ENCODE measurements around the gene SEMA4B. TPM values are rescaled to one million over a fixed set of nuclear protein-coding genes. Genes with fewer than 3 reads are reported as not detected.

SEMA4B gene
- total RNA-seq, 2 donors from 2014 or later, result 17.3 to 49.1 TPM

DNA sequence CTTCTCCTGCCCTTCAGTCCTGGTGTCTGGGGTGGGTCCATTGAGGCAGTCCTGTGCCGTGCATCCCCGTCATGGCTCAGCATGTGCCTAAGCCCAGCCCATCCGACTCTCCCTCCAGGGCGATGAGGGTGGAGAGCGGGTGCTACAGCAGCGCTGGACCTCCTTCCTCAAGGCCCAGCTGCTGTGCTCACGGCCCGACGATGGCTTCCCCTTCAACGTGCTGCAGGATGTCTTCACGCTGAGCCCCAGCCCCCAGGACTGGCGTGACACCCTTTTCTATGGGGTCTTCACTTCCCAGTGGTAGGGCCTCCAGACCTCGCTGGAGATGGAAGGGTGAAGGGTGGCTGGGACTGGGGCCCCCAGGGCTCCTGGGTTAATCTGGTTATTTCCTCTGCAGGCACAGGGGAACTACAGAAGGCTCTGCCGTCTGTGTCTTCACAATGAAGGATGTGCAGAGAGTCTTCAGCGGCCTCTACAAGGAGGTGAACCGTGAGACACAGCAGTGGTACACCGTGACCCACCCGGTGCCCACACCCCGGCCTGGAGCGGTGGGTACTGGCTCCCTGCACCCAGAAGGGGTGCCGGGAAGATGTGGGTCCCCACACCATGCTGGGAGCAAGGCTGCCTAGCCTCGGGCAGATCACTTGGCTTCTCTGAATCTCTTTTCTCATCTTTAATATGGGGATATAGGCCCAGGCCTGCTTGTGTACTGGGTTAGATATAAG lies 22.5 kb downstream of the SEMA4B start:
- Mint-ChIP-seq H3K27me3 (no peaks in the 10 kb centered on the region), H3K27ac (no peak overlapping the region), H3K36me3 (ENCODE audit: low read depth) (peaks cover 48% of the 10 kb centered on the region), H3K9me3 (no peaks in the 10 kb centered on the region), H3K4me1 (peaks cover 7% of the 10 kb centered on the region), H3K4me3 (no peak overlapping the region)
- no peak for ATAC-seq (replicated peaks)

DNA sequence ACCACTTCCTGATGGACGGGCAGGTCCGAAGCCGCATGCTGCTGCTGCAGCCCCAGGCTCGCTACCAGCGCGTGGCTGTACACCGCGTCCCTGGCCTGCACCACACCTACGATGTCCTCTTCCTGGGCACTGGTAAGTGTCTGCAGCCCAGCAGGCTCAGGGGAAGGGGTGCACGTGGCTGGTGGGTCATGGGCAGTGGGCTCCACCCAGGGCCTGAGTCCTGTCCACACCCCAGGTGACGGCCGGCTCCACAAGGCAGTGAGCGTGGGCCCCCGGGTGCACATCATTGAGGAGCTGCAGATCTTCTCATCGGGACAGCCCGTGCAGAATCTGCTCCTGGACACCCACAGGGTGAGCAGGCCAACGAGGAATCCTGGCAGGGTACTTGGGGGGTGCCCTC lies 23.9 kb downstream of the SEMA4B start:
- Mint-ChIP-seq H3K9me3 (no peaks in the 10 kb centered on the region), H3K4me1 (no peaks in the 10 kb centered on the region)

DNA sequence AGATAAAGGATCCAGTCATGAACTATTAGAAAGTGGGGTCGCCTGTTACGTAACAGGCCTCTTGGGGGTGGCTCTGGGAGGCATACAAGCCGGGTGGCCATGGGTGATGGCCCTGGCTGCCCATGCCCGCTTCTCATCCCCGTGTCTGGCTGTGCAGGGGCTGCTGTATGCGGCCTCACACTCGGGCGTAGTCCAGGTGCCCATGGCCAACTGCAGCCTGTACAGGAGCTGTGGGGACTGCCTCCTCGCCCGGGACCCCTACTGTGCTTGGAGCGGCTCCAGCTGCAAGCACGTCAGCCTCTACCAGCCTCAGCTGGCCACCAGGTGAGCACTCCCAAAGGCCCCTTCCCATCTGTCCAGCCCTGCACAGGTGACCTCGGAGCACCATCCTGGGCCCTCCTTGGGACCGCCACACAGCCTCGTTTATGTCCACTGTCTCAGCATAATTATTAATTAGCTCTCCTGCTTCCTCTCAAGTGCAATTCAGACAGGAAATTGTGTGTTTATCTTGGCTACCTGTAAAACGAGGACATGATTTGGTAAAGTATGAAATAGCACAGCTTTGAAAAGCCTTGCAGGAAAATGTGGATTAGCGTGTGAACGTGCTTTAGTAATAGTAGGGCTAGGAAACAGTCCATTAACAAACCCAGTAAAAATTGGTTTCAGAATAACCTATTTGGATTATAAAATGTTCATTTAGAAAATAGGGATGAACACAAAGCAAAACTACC lies 24.5 kb downstream of the SEMA4B start:
- H3K9me3 Mint-ChIP-seq, result no peaks in the 10 kb centered on the region
- H3K4me1 Mint-ChIP-seq, result no peaks in the 10 kb centered on the region
- no peak for ATAC-seq (replicated peaks)
- H3K27me3 Mint-ChIP-seq, result no peaks in the 10 kb centered on the region
- peak overlapping the region; percentile 68 for H3K27ac Mint-ChIP-seq
- H3K36me3 Mint-ChIP-seq (ENCODE audit: low read depth), result peaks cover 60% of the 10 kb centered on the region
- H3K4me3 Mint-ChIP-seq, result no peak overlapping the region

More for the DNA sequence above, 23.9 kb downstream of the SEMA4B start:
- H3K4me3 Mint-ChIP-seq, result no peak overlapping the region
- H3K36me3 Mint-ChIP-seq (ENCODE audit: low read depth), result peaks cover 54% of the 10 kb centered on the region
- H3K27me3 Mint-ChIP-seq, result no peaks in the 10 kb centered on the region
- H3K27ac Mint-ChIP-seq, result no peak overlapping the region
- ATAC-seq (replicated peaks), result no peak

DNA sequence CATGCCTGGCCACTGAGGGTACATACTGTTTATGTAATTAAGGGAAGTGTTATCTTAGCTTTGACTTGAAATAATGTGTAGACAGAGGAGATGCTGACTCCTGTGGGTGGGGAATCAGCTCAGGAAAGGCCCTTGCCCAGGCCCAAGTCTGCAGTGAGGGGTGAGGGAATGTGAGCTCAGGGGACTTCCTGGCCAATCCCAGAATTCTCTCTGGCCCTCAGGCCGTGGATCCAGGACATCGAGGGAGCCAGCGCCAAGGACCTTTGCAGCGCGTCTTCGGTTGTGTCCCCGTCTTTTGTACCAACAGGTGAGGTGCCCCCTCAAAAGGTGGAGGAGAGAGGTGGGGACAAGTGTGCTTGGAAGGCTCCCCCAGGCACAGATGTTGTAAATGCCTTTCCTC lies 26.2 kb downstream of the SEMA4B start:
- no peak overlapping the region for H3K27ac Mint-ChIP-seq

DNA sequence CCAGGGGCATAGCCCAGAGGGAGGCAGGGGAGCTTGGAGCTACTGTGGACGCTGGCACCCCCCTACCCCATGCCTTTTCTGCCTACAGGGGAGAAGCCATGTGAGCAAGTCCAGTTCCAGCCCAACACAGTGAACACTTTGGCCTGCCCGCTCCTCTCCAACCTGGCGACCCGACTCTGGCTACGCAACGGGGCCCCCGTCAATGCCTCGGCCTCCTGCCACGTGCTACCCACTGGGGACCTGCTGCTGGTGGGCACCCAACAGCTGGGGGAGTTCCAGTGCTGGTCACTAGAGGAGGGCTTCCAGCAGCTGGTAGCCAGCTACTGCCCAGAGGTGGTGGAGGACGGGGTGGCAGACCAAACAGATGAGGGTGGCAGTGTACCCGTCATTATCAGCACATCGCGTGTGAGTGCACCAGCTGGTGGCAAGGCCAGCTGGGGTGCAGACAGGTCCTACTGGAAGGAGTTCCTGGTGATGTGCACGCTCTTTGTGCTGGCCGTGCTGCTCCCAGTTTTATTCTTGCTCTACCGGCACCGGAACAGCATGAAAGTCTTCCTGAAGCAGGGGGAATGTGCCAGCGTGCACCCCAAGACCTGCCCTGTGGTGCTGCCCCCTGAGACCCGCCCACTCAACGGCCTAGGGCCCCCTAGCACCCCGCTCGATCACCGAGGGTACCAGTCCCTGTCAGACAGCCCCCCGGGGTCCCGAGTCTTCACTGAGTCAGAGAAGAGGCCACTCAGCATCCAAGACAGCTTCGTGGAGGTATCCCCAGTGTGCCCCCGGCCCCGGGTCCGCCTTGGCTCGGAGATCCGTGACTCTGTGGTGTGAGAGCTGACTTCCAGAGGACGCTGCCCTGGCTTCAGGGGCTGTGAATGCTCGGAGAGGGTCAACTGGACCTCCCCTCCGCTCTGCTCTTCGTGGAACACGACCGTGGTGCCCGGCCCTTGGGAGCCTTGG lies 27.0 kb downstream of the SEMA4B start:
- Mint-ChIP-seq H3K27me3 (no peaks in the 10 kb centered on the region), H3K27ac (no peak overlapping the region), H3K4me3 (no peak overlapping the region), H3K9me3 (no peaks in the 10 kb centered on the region), H3K36me3 (ENCODE audit: low read depth) (peaks cover 85% of the 10 kb centered on the region), H3K4me1 (peaks cover 14% of the 10 kb centered on the region)
- ATAC-seq (replicated peaks), result no peak

More for the DNA sequence above, 26.2 kb downstream of the SEMA4B start:
- Mint-ChIP-seq H3K36me3 (ENCODE audit: low read depth) (peaks cover 77% of the 10 kb centered on the region), H3K4me1 (peaks cover 12% of the 10 kb centered on the region), H3K9me3 (no peaks in the 10 kb centered on the region), H3K27me3 (no peaks in the 10 kb centered on the region), H3K4me3 (no peak overlapping the region)
- no peak for ATAC-seq (replicated peaks)

DNA sequence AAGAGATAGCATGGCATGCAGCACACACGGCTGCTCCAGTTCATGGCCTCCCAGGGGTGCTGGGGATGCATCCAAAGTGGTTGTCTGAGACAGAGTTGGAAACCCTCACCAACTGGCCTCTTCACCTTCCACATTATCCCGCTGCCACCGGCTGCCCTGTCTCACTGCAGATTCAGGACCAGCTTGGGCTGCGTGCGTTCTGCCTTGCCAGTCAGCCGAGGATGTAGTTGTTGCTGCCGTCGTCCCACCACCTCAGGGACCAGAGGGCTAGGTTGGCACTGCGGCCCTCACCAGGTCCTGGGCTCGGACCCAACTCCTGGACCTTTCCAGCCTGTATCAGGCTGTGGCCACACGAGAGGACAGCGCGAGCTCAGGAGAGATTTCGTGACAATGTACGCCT lies 27.8 kb downstream of the SEMA4B start:
- H3K36me3 Mint-ChIP-seq (ENCODE audit: low read depth), result peaks cover 77% of the 10 kb centered on the region
- peak overlapping the region; percentile 90 for H3K27ac Mint-ChIP-seq
- H3K4me3 Mint-ChIP-seq, result no peak overlapping the region
- H3K4me1 Mint-ChIP-seq, result peaks cover 14% of the 10 kb centered on the region
- ATAC-seq (replicated peaks), result no peak
- H3K9me3 Mint-ChIP-seq, result no peaks in the 10 kb centered on the region
- H3K27me3 Mint-ChIP-seq, result no peaks in the 10 kb centered on the region

DNA sequence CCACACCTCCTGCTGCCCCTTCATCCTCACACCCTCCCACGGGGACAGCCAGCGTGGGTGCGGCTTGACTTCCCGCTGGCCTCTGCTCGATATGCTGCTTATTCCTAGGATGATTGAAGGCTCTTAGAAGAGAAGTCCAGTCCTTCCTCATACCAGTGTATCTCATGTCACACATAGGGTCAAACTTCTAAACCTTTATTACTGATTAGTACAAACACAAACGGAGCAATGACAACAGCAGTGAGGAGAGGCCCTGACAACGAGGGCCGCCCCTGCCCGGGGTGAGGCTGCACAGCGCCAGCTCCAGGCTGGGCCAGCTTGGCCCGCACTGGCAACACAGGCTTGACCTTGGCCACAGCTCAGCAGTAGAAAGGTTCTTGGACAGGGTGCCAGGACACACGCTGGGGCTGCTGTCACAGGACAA lies 29.0 kb downstream of the SEMA4B start:
- H3K27ac Mint-ChIP-seq, result peak overlapping the region; percentile 90
- H3K4me1 Mint-ChIP-seq, result peaks cover 14% of the 10 kb centered on the region
- peaks cover 66% of the 10 kb centered on the region for H3K36me3 Mint-ChIP-seq (ENCODE audit: low read depth)
- H3K9me3 Mint-ChIP-seq, result no peaks in the 10 kb centered on the region
- peak overlapping the region; percentile 98 for H3K4me3 Mint-ChIP-seq
- ATAC-seq (replicated peaks), result no peak
- no peaks in the 10 kb centered on the region for H3K27me3 Mint-ChIP-seq

DNA sequence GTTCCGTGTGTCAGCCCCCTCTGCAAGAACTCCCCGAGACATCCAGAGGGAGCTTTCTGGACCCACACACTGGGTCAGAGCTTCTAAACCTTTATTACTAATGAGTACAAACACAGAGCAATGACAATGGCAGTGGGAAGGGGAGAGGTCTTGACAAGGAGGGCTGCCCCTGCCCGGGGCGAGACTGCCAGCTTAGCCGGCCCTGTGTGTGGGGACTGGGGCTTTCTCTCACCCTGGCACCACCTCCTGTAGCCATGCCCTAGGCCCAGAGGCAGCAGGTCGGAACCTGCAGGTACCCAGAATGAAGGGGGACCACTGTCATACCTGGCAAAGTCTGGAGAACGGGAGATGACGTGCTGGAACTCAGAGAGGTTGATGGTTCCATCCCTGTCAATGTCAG lies 29.5 kb downstream of the SEMA4B start:
- no peak for ATAC-seq (replicated peaks)
- Mint-ChIP-seq H3K4me1 (peaks cover 14% of the 10 kb centered on the region), H3K27me3 (no peaks in the 10 kb centered on the region), H3K4me3 (peak overlapping the region; percentile 98), H3K9me3 (no peaks in the 10 kb centered on the region), H3K36me3 (ENCODE audit: low read depth) (peaks cover 65% of the 10 kb centered on the region), H3K27ac (peak overlapping the region; percentile 90)

DNA sequence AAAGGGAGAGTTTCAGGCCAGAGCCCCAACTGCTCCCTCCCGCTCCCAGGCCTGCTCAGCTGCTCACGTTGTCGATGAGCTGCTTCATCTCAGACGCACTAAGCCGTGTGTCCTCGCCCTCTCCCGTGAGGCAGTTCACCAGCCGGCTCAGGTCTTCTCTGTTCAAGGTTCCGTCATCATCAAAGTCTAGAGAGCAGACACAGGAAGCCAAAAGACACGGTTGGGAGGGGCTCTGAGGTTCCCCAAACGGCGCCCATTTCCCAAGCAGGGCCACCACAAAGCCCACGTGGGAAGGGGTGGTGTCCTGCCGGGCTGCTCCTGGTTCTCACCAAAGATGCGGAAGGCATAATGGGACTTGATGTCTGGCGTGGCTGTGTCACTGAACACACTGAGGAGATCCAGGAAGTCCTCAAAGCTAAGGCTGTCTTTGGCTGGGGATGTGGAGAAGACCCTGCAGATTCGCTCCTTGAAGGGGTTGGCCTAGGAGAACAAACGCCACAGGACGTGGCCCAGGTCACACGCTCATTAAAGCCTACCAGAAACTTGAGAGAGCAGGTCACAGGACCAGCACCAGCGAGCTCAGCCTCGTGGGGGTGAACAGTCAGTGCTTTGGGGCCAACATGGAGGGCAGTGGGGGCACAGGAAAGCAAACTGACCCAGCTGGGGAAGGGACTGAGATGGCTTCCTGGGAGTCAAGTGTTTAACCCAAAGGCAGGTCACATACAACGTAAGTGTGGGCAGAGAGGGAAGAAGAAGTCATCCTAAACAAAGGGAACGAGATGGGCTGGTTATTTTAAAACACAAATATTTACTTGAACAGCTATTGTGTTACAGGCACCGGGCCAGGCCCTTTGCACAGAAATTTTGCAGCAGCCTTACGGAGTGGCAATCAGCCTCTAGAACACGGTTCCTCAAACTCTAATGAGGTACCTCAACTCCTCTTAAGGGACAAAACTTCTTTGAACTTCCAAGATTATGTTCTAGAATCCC lies 30.2 kb downstream of the SEMA4B start:
- Mint-ChIP-seq H3K4me1 (peaks cover 14% of the 10 kb centered on the region), H3K27me3 (no peaks in the 10 kb centered on the region), H3K27ac (peak overlapping the region; percentile 90), H3K36me3 (ENCODE audit: low read depth) (peaks cover 62% of the 10 kb centered on the region), H3K4me3 (peak overlapping the region; percentile 98), H3K9me3 (no peaks in the 10 kb centered on the region)
- ATAC-seq (replicated peaks), result peak; percentile 40

DNA sequence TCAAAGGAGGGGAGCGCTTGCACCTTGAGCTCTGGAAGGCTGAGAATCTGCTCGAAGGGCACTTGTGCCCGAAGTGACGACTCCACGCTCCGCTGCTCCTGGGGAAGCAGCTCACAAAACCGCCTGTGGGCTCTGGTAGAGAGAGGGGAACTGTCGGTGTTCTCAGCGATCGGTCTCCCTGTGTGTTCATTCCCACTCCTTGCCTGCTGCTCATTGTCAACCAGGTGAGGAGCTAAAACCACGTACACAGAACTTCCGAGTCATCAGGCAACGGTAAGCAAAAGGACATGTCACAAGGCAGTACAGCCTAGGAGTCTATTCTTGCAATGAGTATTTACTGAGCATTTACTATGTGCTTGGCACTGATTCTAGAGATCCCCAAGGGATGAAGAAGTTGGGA lies 31.1 kb downstream of the SEMA4B start:
- Mint-ChIP-seq H3K9me3 (no peaks in the 10 kb centered on the region), H3K4me3 (peak overlapping the region; percentile 98), H3K27ac (peak overlapping the region; percentile 90), H3K27me3 (no peaks in the 10 kb centered on the region), H3K4me1 (peaks cover 14% of the 10 kb centered on the region), H3K36me3 (ENCODE audit: low read depth) (peaks cover 64% of the 10 kb centered on the region)
- ATAC-seq (replicated peaks), result no peak

DNA sequence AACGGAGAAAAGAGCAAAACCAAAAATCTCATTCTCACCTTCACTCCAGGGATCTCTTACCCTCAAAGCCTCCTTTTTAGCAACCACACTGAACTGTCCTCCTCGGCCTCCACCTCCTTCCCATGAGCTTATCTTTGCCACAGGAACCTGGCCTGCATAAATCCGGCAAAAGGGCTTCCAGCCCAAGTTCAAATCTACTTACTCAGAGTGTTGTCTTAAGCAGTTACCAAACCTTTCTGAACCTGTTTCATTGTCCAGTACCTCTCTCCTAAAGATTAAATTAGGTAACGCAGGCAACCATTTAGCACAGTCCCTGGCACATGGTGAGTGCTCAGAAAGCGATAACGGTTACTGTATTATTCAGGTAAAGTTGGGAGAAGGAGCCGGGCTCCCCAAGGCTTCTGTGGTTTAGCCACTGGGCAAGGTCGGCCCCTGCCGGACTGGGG lies 31.8 kb downstream of the SEMA4B start:
- no peaks in the 10 kb centered on the region for H3K9me3 Mint-ChIP-seq
- H3K36me3 Mint-ChIP-seq (ENCODE audit: low read depth), result peaks cover 67% of the 10 kb centered on the region
- peak overlapping the region; percentile 98 for H3K4me3 Mint-ChIP-seq
- H3K4me1 Mint-ChIP-seq, result peaks cover 14% of the 10 kb centered on the region
- H3K27ac Mint-ChIP-seq, result peak overlapping the region; percentile 90
- ATAC-seq (replicated peaks), result no peak
- no peaks in the 10 kb centered on the region for H3K27me3 Mint-ChIP-seq

DNA sequence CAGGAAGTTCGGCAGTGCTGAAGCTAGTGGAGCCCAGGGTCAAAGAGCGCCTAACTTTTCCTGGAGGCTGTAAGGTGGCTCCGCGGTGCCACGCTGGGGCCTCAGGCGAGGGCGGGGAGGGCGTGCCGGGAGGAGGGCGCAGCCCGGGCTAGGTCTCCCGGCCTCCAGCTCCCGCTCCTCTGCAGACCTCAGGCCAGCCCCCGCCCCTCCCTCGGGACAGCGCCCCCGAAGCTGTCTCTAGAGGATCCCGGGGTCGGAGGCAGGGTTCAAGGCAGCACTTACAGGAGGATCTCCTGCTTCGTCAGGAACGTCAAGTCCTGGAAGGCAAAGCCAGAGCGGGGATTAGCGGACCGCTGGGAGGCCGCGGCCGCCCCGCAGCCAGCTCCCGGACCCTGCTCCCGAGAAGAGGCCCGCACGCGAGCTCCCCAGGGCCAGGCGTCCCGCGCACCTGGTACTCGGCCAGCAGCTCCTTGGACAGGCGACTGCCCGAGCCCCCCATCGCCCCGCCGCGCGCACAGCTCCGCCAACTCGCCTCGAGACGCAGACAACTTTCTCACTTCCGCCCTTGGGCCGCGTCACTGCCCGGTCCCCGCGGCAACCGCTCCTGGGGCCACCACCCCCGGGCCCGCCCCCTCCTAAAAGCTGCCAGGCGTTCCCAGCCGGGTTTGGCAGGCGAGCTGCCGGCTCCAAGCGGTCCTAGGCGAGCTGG lies 32.4 kb downstream of the SEMA4B start, which contains the start of gene CIB1:
Gene CIB1 (minus strand): TSS at position 555 of the 709 bp plus-strand sequence. CDS start 56 bp downstream, at position 499.
- H3K4me1 Mint-ChIP-seq, result peaks cover 14% of the 10 kb centered on the region
- peak within 1 kb of the TSS; percentile 90 for H3K27ac Mint-ChIP-seq
- no peaks in the 10 kb centered on the region for H3K27me3 Mint-ChIP-seq
- H3K36me3 Mint-ChIP-seq (ENCODE audit: low read depth), result peaks cover 72% of the 10 kb centered on the region
- H3K4me3 Mint-ChIP-seq, result peak within 1 kb of the TSS; percentile 98
- H3K9me3 Mint-ChIP-seq, result no peaks in the 10 kb centered on the region
- ATAC-seq (replicated peaks), result peak; percentile 89

All from activated T-helper 17 cell treated with anti-CD3 and anti-CD28 coated beads, Interleukin-2, amount 50 U/mL, for 72 hours (primary cell).